Activated T-helper 17 cell treated with anti-CD3 and anti-CD28 coated beads, Interleukin-2, amount 50 U/mL, for 72 hours (primary cell): Measurements from ENCODE around the gene MPST. TPM values are rescaled to one million over a fixed set of nuclear protein-coding genes. Genes with fewer than 3 reads are reported as not detected.
A peak's percentile ranks its signal among the peaks of the same experiment; 100 is the strongest.
"Not testable (repeated sequence)": the region's sequence is repeated elsewhere in the genome, so short reads cannot be mapped to it uniquely, and the experiment has no call there.

Source experiments
- ATAC-seq: fragments of 150-1000 bp; cut with Tn5 transposase; replicated peaks from 2 replicates; pipeline ENCODE4 v1.10.0; 2021; ENCODE audit warnings: mild to moderate bottlenecking, moderate library complexity
- H3K27ac Mint-ChIP-seq: one replicate; pipeline ENCODE4 v1.8.0; 2022; ENCODE audit warnings: mixed read lengths
- H3K27me3 Mint-ChIP-seq: one replicate; pipeline ENCODE4 v1.8.0; 2022; ENCODE audit warnings: mixed read lengths
- H3K36me3 Mint-ChIP-seq: one replicate; pipeline ENCODE4 v1.8.0; 2022; ENCODE audit warnings: low read depth, mild to moderate bottlenecking, mixed read lengths
- H3K4me1 Mint-ChIP-seq: one replicate; pipeline ENCODE4 v1.8.0; 2022; ENCODE audit warnings: mixed read lengths
- H3K4me3 Mint-ChIP-seq: one replicate; pipeline ENCODE4 v1.8.0; 2022; ENCODE audit warnings: mild to moderate bottlenecking, mixed read lengths
- H3K9me3 Mint-ChIP-seq: one replicate; pipeline ENCODE4 v1.8.0; 2022; ENCODE audit warnings: mixed read lengths
- total RNA-seq, 2 donors: library from RNA; stranded (reverse); gene quantifications; one replicate each; pipeline ENCODE4 v1.2.3, GENCODE V29; 2022

Gene MPST
- total RNA-seq: 10 to 100 TPM; 22.7 to 41.6 TPM

GRCh38 chr22:37019309-37020191, at the start of gene MPST, which contains the start of gene TST:
Gene MPST (plus strand): TSS chr22:37019742. CDS start chr22:37019837, 95 bp downstream.
Gene TST (minus strand): TSS chr22:37019447. CDS start chr22:37018732, 715 bp downstream.
- H3K27ac Mint-ChIP-seq: peak within 1 kb of the TSS; percentile 58
- H3K36me3 Mint-ChIP-seq: no peaks in the 10 kb centered on the region
- H3K27me3 Mint-ChIP-seq: no peaks in the 10 kb centered on the region
- peak within 1 kb of the TSS; percentile 80 for H3K4me3 Mint-ChIP-seq
- no peaks in the 10 kb centered on the region for H3K9me3 Mint-ChIP-seq
- peaks cover 5% of the 10 kb centered on the region for H3K4me1 Mint-ChIP-seq
- ATAC-seq: peak; percentile 91

DNA sequence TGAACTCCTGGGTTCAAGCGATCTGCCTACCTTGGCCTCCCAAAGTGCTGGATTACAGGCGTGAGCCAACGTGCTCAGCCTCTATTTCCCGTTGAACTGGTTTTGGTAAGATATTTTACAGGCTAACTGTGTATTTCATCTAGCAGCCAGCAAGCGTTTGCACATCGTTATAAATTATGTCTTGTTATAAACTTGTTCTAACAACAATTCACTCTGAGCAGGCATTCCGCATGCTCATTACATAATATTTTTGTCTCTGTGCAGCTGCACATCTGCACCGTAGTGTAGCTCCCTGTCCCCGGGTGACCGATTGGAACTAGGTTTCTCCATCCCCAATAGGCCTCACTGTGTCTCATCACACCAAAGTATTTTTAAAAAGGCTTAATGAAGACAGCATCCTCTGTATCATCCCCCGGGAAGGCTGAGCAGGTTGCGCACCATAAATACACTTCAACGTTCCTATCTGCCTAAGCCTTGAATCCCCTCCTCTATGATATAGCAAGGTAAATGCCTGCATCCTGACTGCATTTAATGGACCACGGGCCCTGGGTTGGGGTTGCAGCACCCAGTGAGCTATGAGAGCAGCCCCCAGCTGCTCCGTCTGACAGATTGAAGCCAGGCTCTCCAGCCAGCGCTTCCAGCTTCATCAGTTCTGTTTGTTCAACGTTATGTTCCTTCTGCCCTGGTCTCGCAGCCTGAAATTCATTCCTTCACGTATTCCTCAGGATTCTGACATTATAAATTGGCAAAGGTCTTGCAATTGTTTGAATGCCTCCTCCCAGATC, 48.0 kb upstream of the MPST start:
- H3K4me3 Mint-ChIP-seq: no peak overlapping the region
- H3K4me1 Mint-ChIP-seq: no peaks in the 10 kb centered on the region
- no peak for ATAC-seq
- H3K27ac Mint-ChIP-seq: peak overlapping the region; percentile 3
- no peaks in the 10 kb centered on the region for H3K9me3 Mint-ChIP-seq
- H3K36me3 Mint-ChIP-seq: no peaks in the 10 kb centered on the region
- no peaks in the 10 kb centered on the region for H3K27me3 Mint-ChIP-seq

- peak overlapping the region; percentile 89 for H3K4me3 Mint-ChIP-seq
- no peak overlapping the region for H3K27ac Mint-ChIP-seq
- H3K36me3 Mint-ChIP-seq: no peaks in the 10 kb centered on the region
- no peaks in the 10 kb centered on the region for H3K27me3 Mint-ChIP-seq
- no peaks in the 10 kb centered on the region for H3K9me3 Mint-ChIP-seq
- H3K4me1 Mint-ChIP-seq: peaks cover 3% of the 10 kb centered on the region
- no peak for ATAC-seq
Observed at GRCh38 chr22:36976606-36977005, 42.9 kb upstream of the MPST start.

DNA sequence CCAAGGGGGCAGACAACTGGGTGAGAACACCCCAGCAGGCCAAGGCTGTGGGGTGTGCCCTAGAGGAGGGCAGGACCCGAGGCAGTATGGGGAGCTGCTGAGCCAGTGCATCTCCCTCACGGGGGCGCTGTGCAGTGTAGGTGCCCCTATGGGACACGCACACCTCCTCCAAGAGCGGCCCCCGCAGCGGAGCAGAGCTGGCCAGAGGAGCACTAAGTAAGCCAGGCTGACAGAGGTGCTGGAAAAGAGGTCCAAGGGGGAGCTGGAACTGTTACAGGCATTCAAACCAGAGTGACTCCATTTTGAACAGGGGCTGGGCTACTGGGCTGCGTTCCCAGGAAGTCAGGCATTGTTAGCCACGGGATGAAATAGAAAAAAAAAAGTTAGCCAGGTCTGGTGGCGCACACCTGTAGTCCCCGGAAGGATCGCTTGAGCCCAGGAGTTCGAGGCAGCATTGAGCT, 42.1 kb upstream of the MPST start:
- H3K4me3 Mint-ChIP-seq: peak overlapping the region; percentile 89
- peak; percentile 92 for ATAC-seq
- H3K4me1 Mint-ChIP-seq: peaks cover 3% of the 10 kb centered on the region
- H3K36me3 Mint-ChIP-seq: no peaks in the 10 kb centered on the region
- no peaks in the 10 kb centered on the region for H3K9me3 Mint-ChIP-seq
- H3K27ac Mint-ChIP-seq: peak overlapping the region; percentile 92
- peaks cover 4% of the 10 kb centered on the region for H3K27me3 Mint-ChIP-seq

GRCh38 chr22:36977947-36978660, 41.4 kb upstream of the MPST start:
- Mint-ChIP-seq H3K9me3 (no peaks in the 10 kb centered on the region), H3K36me3 (no peaks in the 10 kb centered on the region), H3K27me3 (peaks cover 4% of the 10 kb centered on the region), H3K4me1 (peaks cover 3% of the 10 kb centered on the region), H3K4me3 (peak overlapping the region; percentile 89), H3K27ac (peak overlapping the region; percentile 92)
- peak; percentile 91 for ATAC-seq

DNA sequence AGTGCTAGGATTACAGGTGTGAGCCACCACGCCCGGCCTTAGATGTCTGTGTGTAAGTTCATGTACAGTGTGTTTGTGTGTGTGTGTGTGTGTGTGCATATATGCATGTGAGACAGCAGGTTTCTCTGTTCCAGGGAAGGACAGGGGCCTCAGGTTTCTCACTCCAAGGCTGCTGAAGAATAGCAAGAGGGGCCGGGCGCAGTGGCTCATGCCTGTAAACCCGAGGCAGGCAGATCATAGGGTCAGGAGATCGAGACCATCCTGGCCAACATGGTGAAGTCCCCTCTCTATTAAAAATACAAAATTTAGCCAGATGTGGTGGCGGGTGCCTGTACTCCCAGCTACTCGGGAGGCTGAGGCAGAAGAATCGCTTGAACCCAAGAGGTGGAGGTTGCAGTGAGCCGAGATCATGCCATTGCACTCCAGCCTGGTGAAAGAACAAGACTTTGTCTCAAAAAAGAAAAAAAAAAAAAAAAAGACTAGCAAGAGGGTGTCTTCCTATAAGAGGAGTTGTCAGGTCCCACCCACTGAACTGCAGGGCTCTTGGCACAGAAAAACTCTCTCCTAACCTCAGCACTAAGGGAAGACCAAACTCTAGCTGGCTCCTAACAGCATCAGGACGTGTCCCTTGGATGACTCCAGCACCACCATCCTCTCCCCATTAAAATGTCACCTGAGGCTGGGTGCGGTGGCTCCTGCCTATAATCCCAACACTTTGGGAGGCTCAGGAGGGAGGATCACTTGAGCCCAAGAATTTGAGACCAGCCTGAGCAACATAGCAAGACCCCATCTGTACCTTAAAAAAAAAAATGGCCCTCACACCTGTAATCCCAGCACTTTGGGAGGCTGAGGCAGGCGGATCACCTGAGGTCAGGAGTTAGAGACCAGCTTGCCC, 40.3 kb upstream of the MPST start:
- peaks cover 8% of the 10 kb centered on the region for H3K27me3 Mint-ChIP-seq
- ATAC-seq: no peak
- H3K4me1 Mint-ChIP-seq: peaks cover 3% of the 10 kb centered on the region
- no peak overlapping the region for H3K27ac Mint-ChIP-seq
- H3K4me3 Mint-ChIP-seq: no peak overlapping the region
- no peaks in the 10 kb centered on the region for H3K9me3 Mint-ChIP-seq
- no peaks in the 10 kb centered on the region for H3K36me3 Mint-ChIP-seq

DNA sequence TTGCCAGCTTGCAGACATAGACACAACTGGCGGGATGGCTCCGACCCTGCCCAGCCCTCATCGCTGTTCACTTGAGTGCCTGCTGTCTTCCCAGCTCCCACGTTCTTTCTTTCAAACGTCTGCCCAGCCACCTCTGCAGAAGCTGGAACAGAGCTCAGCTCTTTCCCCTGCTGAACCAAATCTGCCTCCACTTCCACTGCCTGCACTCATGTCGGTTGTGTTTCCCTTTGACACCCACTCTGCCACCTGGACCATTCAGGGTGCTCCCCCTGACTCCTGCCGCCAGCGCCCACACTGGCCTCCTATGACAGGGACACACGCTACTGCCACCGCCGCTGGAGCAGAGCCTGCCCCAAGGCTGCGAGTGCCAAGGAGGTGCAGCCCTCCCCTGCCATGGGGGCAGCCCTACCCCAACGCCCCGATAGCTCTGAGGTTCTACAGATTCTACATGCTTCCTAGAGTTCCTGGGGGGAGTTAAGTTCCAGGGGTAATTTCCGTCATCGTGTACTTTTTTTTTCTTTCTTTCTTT, 38.2 kb upstream of the MPST start:
- ATAC-seq: no peak
- no peak overlapping the region for H3K4me3 Mint-ChIP-seq

DNA sequence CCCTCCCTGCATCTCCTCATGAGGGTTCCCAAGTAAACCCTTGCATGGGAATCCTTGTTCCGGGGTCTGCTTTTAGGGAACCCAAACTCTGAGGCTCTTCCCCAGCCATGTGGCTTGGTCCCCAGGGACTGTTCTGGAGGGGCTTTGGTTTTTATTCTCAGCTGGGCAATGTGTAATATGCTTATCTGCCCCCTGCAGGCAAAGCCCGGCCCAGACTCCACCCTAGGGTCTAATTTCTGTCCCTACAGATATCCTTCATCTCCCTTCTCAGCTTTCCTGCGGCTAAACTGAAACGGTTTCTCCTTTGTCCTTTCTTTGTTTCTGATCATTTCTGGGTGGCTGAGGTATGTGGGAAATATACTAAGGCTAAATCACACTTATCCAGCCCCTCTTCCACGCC, 37.4 kb upstream of the MPST start:
- Mint-ChIP-seq H3K4me1 (peaks cover 3% of the 10 kb centered on the region), H3K27ac (no peak overlapping the region), H3K36me3 (no peaks in the 10 kb centered on the region), H3K4me3 (no peak overlapping the region), H3K27me3 (peaks cover 12% of the 10 kb centered on the region), H3K9me3 (peaks cover 10% of the 10 kb centered on the region)
- no peak for ATAC-seq

More for the DNA sequence above, 38.2 kb upstream of the MPST start:
- Mint-ChIP-seq H3K9me3 (peaks cover 4% of the 10 kb centered on the region), H3K36me3 (no peaks in the 10 kb centered on the region), H3K4me1 (peaks cover 3% of the 10 kb centered on the region), H3K27ac (no peak overlapping the region), H3K27me3 (peaks cover 12% of the 10 kb centered on the region)

DNA sequence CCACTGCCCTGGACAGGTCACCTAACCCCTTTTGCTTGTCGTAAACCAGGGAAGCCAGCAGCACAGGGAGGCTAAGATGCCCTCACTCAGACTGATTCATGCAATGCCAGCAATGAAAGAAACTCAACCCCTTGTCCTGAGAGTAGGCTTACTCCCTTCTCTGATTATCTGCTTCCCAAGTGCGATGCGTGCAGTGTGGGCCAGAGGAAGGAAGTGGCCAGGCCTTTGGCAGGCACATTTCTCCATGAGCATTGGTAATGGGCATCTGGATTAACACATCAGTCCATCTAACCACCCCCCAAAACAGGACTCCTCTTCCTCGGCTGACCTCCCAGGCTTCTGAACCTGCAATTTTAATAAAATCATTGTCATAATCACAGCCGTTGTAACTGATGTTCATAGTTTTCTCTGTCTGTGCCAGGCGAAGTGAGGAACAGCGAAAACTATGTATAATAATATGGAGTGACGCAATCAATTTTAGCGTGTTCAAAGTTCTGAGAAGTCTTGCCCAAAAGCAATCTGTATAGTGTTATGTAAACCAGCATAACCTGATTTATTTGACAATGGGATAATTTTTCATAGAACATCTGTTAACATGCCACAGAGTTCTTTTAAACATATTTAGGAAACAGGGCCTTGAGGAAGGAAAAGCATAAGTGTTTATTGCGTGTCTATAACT, 34.2 kb upstream of the MPST start:
- ATAC-seq: no peak
- Mint-ChIP-seq H3K4me3 (no peak overlapping the region), H3K36me3 (no peaks in the 10 kb centered on the region), H3K27me3 (peaks cover 24% of the 10 kb centered on the region), H3K4me1 (no peaks in the 10 kb centered on the region), H3K9me3 (peaks cover 10% of the 10 kb centered on the region), H3K27ac (no peak overlapping the region)

GRCh38 chr22:36986242-36986821, 33.2 kb upstream of the MPST start:
- ATAC-seq: peak; percentile 88
- no peak overlapping the region for H3K4me3 Mint-ChIP-seq
- H3K9me3 Mint-ChIP-seq: peaks cover 10% of the 10 kb centered on the region
- peaks cover 31% of the 10 kb centered on the region for H3K27me3 Mint-ChIP-seq
- H3K27ac Mint-ChIP-seq: no peak overlapping the region
- H3K36me3 Mint-ChIP-seq: no peaks in the 10 kb centered on the region
- no peaks in the 10 kb centered on the region for H3K4me1 Mint-ChIP-seq

DNA sequence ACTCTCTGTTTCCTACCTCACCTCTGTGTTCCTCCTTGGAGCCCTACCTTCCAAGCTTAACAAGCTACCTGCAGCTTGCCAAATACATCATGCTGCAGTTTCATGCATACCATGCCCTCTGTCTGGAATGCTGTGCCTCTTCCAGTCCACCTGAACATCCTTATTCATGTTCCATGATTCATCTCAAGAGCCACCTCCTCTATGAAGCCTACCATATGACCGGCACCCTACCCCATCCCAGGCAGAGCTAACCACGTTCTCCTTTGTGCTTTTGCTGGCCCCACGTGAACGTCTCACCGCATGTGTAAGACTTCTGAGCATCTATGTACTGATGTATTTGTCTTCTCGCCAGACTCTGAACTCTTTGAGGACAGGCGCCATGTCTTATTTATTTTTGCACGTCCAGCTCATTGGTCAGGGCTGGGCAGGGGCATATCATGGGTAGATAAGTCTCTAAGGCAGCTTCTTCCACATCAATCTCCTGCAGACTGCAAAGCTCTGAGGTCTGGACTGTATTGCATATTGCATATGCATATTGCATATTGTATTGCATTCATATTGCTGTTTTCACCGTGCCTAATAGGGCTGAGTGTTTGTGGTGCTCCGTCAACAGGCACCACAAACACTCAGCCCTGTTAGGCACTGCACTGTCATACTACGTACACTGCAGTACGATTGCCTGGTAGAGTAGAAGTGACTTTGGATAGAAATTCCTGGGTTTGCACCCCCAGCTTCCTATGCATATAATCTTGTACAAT, 31.3 kb upstream of the MPST start:
- peaks cover 10% of the 10 kb centered on the region for H3K9me3 Mint-ChIP-seq
- H3K27me3 Mint-ChIP-seq: peaks cover 37% of the 10 kb centered on the region
- no peak overlapping the region for H3K4me3 Mint-ChIP-seq
- no peaks in the 10 kb centered on the region for H3K4me1 Mint-ChIP-seq
- no peaks in the 10 kb centered on the region for H3K36me3 Mint-ChIP-seq
- ATAC-seq: no peak
- H3K27ac Mint-ChIP-seq: no peak overlapping the region

DNA sequence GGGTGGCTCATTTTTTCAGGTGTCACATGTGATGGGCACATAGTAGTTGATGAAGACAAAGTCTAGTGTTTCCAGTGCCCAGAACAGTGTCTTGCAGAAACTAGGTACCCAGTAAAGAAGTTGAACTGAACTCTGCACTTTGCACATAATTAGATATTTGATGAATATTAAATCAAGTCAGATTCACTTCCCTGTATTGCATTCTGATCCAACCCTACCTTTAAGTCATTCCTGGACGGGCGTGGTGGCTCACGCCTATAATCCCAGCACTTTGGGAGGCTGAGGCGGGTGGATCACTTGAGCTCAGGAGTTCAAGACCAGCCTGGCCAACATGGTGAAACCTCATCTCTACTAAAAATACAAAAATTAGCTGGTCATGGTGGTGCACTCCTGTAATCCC, 30.5 kb upstream of the MPST start:
- not testable (repeated sequence) for H3K36me3 Mint-ChIP-seq, H3K9me3 Mint-ChIP-seq, H3K27ac Mint-ChIP-seq, H3K4me3 Mint-ChIP-seq, ATAC-seq, H3K4me1 Mint-ChIP-seq
- peaks cover 33% of the 10 kb centered on the region for H3K27me3 Mint-ChIP-seq
